Progenitor cell of endocrine pancreas (in vitro differentiated cells): Measurements from ENCODE around the gene CCDC85A. TPM values are rescaled to one million over a fixed set of nuclear protein-coding genes. Genes with fewer than 3 reads are reported as not detected.

Experiments used
- DNase-seq: peaks from one replicate; pipeline ENCODE4 v3.0.0; 2021; ENCODE audit warnings: low spot score; ENCODE audit not compliant: unreplicated experiment
- H3K27ac Mint-ChIP-seq: 2 replicates; pipeline ENCODE4 v1.8.0; 2021; ENCODE audit warnings: mild to moderate bottlenecking, moderate library complexity, mixed read lengths
- H3K27me3 Mint-ChIP-seq: 2 replicates; pipeline ENCODE4 v1.8.0; 2021; ENCODE audit warnings: mixed read lengths
- H3K36me3 Mint-ChIP-seq: 2 replicates; pipeline ENCODE4 v1.8.0; 2022; ENCODE audit warnings: mixed read lengths; ENCODE audit not compliant: insufficient read depth
- H3K4me1 Mint-ChIP-seq: 2 replicates; pipeline ENCODE4 v1.8.0; 2021; ENCODE audit warnings: low read depth, mixed read lengths
- H3K4me3 Mint-ChIP-seq: 2 replicates; pipeline ENCODE4 v1.8.0; 2021; ENCODE audit warnings: low read depth, mild to moderate bottlenecking, moderate library complexity, mixed read lengths
- H3K9me3 Mint-ChIP-seq: 2 replicates; pipeline ENCODE4 v1.8.0; 2021; ENCODE audit warnings: low read depth, mixed read lengths
- CTCF ChIP-seq: fragments of 200-600 bp; sonication (generic); IDR thresholded peaks from one replicate; pipeline ENCODE4 v1.5.0; 2021; ENCODE audit warnings: antibody characterized with exemption, mild to moderate bottlenecking; ENCODE audit not compliant: unreplicated experiment
- total RNA-seq: library from RNA; stranded (reverse); gene quantifications from 2 replicates; pipeline ENCODE4 v1.2.1, GENCODE V29; 2021

Gene CCDC85A
- total RNA-seq, 1 donor from 2014 or later: 1.1 TPM

GRCh38 chr2:56309626-56310170 lies 125.9 kb downstream of the CCDC85A start:
- Mint-ChIP-seq H3K9me3 (no peaks in the 10 kb centered on the region), H3K4me3 (no peak overlapping the region), H3K27ac (no peak overlapping the region), H3K36me3 (no peaks in the 10 kb centered on the region), H3K27me3 (no peaks in the 10 kb centered on the region), H3K4me1 (peaks cover 4% of the 10 kb centered on the region)
- no peak for TF ChIP-seq CTCF
- no peak for DNase-seq

GRCh38 chr2:56313500-56313921 lies 129.7 kb downstream of the CCDC85A start:
- H3K4me3 Mint-ChIP-seq: no peak overlapping the region
- peaks cover 4% of the 10 kb centered on the region for H3K4me1 Mint-ChIP-seq
- no peak for TF ChIP-seq CTCF
- DNase-seq: no peak
- H3K36me3 Mint-ChIP-seq: no peaks in the 10 kb centered on the region
- no peaks in the 10 kb centered on the region for H3K9me3 Mint-ChIP-seq
- H3K27ac Mint-ChIP-seq: no peak overlapping the region
- no peaks in the 10 kb centered on the region for H3K27me3 Mint-ChIP-seq

- no peak for TF ChIP-seq CTCF
- Mint-ChIP-seq H3K27ac (no peak overlapping the region), H3K27me3 (no peaks in the 10 kb centered on the region), H3K4me3 (no peak overlapping the region), H3K36me3 (no peaks in the 10 kb centered on the region), H3K9me3 (no peaks in the 10 kb centered on the region), H3K4me1 (peaks cover 4% of the 10 kb centered on the region)
- no peak for DNase-seq
Observed at GRCh38 chr2:56314371-56314770, 130.6 kb downstream of the CCDC85A start.

- peaks cover 4% of the 10 kb centered on the region for H3K4me1 Mint-ChIP-seq
- TF ChIP-seq CTCF: no peak
- no peak for DNase-seq
- no peaks in the 10 kb centered on the region for H3K9me3 Mint-ChIP-seq
- H3K4me3 Mint-ChIP-seq: no peak overlapping the region
- H3K27ac Mint-ChIP-seq: no peak overlapping the region
- H3K36me3 Mint-ChIP-seq: no peaks in the 10 kb centered on the region
- H3K27me3 Mint-ChIP-seq: no peaks in the 10 kb centered on the region
Observed at GRCh38 chr2:56314796-56315195, 131.0 kb downstream of the CCDC85A start.

- TF ChIP-seq CTCF: no peak
- Mint-ChIP-seq H3K9me3 (no peaks in the 10 kb centered on the region), H3K4me1 (peaks cover 4% of the 10 kb centered on the region), H3K4me3 (no peak overlapping the region), H3K36me3 (no peaks in the 10 kb centered on the region), H3K27ac (no peak overlapping the region), H3K27me3 (no peaks in the 10 kb centered on the region)
- DNase-seq: no peak
Observed at GRCh38 chr2:56315376-56315775, 131.6 kb downstream of the CCDC85A start.
